Globus pallidus (tissue), 1 donor: ENCODE measurements around the gene TNFRSF25.

Source experiments
- DNase-seq: peaks from one replicate; pipeline ENCODE4 v3.0.0-alpha.2; 2015; ENCODE audit warnings: low spot score

TNFRSF25 gene, protein sequence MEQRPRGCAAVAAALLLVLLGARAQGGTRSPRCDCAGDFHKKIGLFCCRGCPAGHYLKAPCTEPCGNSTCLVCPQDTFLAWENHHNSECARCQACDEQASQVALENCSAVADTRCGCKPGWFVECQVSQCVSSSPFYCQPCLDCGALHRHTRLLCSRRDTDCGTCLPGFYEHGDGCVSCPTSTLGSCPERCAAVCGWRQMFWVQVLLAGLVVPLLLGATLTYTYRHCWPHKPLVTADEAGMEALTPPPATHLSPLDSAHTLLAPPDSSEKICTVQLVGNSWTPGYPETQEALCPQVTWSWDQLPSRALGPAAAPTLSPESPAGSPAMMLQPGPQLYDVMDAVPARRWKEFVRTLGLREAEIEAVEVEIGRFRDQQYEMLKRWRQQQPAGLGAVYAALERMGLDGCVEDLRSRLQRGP

DNA sequence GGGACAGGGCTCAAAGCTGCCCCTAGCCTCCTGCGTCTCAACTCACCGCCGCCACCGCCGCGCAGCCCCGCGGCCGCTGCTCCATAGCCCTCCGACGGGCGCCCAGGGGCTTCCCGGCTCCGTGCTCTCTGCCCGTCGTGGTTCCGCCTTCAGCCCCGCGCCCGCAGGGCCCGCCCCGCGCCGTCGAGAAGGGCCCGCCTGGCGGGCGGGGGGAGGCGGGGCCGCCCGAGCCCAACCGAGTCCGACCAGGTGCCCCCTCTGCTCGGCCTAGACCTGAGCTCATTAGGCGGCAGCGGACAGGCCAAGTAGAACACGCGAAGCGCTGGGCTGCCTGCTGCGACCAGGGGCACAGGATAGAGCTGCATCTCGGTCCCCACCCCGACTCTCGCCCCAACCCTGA lies at the start of gene TNFRSF25:
TNFRSF25 (minus strand) TSS at position 151 of the 400 bp plus-strand sequence; CDS start at position 85, 66 bp downstream.
- DNase-seq = no peak

DNA sequence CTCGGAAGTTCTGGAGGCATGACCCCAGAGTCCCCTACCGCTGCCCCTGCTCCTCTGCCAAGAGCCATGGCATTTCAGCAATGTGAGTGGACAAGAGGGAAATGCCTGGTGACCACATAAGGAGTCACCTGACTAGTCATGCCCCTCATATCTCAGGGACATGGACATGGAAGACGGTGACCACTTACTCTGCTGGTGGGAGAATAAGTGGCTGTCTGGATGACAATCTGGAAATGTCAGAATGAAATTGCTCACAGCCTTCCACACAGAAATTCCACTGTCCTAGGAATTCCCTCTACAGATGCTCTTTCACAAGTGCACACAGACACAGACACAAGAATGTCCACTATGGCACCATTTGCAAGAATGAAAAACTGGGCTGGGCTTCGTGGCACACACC lies 49.8 kb upstream of the TNFRSF25 start:
- DNase-seq = no peak

DNA sequence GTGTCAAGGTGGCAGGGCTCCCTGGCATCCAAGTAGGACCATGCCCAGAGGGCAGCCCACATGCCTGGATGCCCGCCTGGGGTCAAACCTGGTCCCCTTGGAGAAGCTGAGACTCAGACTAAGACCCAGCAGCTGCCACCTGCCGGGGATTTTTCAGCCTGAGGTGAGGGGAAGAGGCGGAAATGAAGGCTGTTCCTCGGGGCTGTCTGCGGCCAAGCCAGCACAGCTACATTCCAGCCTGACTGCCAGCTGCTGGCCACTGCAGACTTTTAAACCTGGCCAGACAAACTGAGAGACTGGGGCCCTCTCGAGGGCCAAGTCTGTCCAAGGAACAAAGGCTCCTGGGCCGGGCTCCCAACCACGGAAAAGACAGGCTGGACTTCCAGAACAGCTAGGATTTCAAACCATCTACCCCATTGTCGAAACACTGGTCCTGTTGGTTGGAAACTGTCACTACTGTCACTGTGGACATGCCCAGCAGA lies 47.4 kb upstream of the TNFRSF25 start:
- no peak for DNase-seq

DNA sequence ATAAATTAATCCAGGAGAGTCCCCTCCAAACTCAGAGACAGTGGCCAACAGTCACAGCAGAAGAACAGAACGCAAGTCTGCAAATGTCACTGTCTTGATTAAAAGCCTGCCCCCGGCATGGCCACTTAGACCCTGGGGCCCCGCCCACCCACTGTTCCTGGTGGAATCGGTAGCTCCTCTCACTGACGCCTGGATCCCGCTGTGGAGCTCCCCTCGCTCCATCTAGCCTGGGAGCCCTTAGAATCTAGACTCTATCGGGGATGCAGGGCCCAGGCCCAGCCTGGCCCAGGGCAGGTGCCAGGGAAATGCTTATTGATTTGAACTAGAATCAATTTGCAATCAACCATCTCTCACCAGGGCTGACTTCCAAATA lies 46.9 kb upstream of the TNFRSF25 start:
- no peak for DNase-seq

DNA sequence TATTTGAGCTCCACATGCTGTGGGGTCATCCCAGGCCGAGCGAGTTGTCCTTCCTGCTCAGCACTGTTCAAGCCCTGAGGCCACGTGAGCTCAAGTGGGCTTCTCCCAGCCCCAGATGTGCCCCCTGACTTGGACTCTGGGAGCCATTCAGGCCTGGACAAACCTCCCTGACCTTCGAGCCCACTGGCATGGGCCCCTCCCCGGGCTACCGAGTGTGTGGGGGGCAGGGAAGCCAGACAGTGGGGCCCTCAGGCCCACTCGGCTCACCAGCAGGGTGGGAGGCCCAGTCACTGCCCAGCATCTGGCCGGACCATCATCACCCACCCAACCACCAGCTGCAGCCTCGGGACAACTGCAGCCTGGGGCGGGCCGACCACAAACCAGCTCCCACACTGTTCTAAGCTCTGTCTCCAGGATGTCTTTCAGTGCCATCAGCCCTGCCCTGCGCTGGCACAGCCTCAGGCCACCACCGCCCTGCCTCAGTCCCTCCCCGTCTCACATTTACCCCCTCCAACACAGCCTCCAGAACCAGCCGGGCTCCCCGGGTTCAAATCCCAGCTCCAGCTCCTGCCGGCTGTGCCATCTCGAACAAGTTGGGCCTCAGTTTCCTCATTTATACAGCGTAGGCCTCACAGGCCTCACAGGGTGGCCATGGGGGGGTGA lies 46.4 kb upstream of the TNFRSF25 start:
- no peak for DNase-seq

DNA sequence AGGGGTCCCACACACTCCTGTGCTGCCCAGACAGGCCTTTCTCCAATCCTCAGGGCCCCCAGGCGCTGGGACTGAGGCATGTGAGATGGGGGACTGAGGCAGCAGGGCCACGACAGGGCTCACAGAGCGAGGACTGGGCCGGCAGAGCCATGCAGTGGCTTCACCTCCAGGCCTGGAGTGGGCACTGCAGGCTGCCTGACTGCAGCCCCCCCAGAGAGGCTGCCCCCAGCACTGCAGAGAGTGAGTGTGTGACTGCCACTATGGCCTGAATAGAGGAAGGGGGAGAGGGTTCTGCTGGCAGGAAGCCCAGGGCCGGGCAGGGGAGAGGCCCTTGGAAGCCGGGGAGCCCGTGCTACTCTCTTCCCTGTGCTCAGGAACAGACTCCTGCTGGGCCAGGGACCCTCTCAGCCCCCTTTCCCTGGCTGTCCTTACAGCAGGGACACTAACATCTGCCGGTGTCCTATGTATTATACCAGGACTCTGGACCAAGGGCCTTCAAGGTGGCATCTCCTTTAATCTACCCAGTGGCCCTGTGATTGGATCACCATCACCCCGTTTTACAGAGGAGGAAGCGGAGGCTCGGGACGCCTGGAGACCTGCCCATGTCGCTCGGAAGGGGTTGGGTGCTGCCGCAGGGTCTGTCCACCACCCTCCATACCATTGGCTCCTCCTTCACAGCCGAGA lies 45.7 kb upstream of the TNFRSF25 start:
- no peak for DNase-seq

DNA sequence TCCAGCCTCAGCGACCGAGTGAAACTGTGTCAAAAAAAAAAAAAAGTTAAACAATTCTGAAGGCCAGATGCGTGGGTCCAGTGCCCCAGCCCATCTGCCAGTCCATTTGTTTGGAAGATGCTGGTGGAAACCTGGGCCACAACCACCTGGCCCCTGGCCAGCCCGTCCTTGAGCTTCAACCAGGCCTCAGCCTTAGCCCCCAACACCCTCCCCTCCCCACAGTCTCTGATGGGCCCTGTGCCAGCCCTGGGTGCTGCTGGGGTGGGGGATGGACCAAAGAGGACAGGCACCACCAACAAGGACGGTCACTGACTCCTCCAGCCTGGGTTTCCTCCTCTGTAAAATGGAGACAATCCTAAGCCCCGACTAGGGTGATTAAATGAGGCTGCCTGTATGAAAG lies 45.1 kb upstream of the TNFRSF25 start:
- no peak for DNase-seq

DNA sequence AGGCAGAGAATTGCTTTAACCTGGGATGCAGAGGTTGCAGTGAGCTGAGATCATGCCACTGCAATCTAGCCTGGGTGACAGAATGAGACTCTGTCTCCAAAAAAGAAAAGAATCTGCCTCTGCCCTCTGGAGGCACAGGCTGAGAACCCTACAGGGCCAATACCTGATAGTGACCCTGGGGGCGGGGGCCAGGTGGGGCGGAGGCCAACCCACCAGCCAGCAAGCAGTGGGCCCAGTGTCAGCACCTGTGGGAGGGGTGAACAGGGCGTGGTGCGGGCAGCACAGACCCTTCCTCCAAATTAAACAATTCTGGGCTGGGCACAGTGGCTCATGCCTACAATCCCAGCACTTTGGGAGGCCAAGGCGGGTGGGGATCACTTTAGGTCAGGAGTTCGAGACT lies 44.5 kb upstream of the TNFRSF25 start:
- DNase-seq = no peak

DNA sequence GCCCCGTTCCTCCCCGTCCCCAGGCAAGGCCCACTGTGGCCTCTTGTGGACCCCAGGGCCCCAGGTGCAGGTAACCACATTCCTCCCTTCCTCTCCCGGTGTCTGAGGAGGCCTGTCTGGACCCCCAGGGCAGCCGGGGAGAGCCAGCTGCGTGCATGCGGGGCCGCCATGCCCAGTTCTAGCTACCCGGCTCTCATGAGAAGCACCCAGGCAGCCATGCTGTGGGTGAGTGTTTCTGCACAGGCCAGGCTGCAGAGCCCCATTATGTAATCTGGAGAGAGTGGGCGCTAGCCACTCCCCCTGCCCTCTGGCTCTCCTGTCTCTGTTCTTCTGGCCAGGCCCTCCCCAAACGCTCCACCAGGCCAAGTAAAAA lies 43.9 kb upstream of the TNFRSF25 start:
- no peak for DNase-seq

DNA sequence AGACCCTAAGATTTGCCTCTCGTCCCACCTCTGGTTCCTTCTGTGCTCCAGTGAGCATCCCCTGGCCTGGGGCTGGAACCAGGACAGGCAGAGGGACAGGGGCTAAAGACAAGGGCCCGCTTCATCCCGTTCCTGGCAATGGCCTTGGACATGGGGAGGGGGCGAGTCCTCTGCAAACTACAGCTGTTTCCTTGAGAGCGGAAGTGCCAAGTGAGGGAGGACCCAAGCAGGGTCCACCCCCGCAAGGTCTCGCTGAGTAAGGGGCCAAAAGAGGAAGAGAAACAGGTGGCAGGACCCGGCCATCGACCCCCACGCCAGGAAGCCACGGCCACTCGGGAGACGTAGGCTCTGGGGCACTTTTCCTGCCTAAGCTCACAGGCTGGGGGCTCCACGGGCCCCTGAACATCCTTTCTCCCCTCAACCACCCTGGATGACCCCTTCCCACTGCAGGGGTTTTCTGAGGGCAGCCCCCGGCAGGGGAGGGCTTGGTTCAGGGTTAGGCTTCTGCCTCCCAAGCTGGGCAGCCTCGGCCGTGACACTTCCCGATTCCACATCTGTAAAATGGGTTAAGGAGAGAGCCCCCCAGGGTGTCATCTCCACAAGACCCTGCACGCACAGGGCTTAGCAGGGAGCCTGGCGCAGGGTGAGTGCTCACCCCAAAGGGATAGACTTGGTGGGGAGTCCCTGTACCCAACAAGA lies 43.4 kb upstream of the TNFRSF25 start:
- DNase-seq = no peak

DNA sequence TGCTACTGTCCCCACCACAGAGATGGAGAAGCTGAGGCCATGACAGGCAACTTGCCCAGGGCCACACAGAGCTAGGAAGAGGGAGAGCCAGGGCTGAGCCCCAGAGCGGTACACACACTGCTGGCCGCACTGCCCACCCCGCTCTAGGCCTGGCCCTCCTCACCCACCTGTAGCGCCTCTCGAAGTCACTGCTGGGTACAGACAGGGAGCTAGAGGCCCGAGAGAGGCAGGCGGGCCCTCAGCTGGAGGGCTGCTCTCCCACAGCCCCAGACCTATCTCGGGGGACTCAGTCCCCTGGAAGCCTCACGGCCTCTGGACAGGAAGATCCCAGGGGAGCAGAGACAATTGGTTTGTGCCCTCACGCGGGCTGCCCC lies 42.8 kb upstream of the TNFRSF25 start:
- no peak for DNase-seq

DNA sequence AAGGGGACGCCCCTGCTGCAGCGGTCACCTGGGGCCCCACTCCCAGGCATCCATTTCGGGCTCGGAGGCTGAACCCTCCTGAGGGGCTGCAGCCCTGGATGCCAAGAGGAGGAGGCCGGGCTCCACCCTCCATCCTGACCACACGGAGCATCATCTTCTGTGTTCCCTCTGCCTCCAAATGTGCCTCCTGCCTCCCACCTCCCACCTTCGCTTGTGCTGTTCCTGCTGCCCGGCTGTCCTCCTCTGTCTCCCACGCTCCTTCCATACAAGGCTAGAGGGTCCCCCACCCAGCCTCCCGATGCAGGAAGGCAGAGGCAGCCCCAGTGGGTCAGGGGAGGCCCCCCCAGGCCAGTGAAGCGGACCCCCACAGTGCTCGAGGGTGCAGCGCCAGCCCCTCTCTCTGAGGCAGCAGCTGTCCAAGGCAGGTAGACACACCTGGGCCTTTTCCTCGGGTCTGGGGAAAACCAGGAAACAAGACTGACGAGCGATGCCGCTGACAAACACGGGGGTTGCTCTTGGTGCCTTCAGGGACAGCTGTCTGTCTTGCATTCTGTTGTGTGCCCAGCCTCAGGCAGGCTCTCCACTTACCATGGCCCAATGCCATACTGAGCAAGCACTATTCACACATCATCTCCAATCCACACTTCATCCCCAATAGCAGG lies 42.3 kb upstream of the TNFRSF25 start:
- no peak for DNase-seq

DNA sequence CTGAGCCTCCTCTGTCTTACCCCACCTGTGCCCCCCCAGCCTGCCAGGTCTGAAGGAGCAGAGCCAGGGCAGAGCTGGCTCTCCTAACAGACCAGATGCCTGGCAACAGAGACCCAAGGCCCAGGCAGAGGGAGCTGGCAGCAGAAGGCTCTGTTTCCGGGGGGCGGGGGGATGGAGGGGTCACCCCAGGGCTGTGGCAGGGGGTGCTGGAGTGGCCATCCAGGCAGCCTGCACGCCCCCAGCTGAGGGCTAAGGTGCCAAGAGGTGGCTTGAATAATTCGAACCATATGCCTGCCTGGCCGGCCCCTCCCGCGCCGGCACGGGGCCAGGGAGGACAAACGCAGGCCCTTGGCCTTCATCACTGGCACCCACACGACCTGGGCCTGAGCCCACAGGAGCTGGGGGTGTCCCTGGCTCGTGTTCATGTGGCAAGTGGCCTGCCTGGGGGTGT lies 41.5 kb upstream of the TNFRSF25 start:
- no peak for DNase-seq

DNA sequence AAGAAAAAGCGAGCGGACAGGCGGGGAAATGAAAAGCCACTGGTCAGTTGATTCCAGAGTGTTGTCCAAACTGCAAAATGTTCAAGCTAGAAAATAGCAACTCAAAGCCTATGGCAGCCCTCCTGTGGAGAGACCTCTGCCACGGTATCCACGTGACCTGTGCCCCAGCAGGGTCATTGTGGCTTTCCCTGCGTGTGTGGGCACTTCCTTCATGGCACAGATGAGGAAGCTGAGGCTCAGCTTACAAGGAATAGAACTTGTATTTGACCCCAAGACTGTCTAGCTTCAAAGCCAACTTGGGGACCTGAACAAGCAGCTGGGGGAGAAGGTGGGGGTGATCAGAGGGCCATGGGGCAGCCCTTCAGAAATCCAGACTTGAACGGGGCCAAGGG lies 41.1 kb upstream of the TNFRSF25 start:
- no peak for DNase-seq

DNA sequence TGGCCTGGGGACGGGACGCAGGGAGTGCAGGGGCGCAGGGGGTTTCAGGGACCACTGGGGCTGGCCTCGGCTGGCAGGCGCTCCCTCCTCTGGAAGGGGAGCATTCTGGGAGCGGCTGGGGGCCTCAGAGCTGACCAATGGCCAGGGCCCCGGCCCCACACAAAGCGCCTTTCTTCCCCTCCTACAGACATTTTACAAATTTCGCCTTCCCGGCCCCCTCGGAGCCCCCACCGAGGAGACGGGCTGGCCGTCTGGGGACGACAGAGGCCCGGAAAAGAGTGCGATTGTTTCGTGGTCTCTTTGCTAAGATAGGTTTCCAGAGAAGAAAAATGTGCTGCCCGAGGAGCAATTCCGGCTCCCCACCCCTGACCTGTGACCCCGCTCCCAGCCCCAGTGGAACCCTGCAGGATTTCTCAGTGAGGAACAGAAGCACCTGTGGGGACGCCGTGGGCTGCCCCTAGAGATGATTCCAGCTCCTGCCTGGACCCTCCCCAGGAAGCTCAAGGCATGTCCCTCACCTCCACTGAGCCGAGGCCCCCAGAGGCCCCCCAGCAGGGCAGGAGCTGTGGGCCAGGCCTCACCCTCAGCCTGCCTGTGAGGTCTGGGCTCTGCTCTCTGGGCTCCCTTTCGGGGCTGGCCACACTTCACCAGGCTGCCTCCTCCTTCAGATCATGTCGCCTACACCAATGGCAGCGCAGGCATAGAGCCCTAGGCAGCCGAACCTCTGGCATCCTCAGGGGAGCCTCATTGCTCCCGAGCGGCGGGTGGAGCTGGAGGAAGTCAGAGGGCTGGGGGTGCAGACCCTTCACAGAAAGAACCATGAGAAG lies 40.5 kb upstream of the TNFRSF25 start:
- DNase-seq = no peak

DNA sequence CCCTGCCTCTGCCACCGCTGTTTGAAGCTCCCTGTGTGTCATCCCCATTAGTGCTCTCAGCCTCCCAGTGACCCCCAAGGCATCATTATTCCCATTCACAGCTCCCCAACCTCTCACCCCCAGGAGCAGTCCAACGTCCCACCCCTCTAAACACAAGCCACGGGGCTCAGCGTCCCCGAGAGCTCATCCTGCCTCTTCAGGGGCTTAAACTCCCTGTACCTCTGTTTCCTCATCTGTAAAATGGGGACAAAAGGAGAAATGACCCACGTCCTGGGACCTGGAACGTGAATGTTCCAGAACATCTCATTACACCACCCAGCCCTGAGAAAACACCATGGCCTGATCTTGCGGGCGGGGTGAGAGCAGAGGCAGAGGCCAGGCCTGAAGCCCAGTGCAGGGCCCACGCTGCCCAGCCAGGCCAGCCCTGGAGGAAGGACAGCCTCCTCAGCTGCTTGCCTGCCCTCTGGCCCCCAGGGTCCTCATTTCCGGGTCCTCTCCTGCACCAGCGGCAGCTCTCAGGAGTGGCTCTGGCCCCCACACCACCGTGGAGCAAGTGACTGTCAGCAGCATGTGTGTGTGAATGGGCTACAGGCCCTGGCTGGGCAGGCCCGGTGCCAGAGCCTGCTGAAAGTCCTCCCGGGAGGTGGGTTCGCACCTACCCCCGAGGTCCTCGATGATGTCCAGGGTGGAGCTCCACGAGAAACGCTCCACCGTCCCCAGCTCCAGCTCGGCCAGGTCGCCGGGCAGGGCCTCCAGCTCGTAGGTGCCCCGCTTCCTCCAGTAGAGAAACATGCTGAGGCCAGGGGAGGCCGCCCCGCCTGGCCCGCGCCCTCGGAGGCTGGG lies 39.6 kb upstream of the TNFRSF25 start:
- DNase-seq = no peak

DNA sequence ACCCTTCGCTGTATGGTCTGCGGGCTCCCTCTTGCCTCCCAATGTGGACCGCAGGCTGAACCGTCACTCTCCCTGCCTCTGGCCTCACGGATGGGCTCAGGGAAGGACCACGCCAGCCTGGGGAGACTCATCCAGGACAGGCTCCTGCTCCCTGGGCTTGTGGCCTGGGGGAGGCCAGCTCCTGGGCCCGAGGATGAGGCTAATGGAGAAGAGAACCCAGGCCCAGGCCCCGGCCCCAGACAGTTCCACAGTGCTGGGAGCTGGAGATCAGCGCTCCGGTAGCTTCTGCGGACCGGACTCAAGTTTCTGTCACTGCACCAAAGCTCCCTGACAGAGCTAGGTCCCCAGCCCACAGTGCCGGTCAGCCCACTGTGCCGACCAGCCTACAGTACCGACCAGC lies 38.9 kb upstream of the TNFRSF25 start:
- DNase-seq = no peak

DNA sequence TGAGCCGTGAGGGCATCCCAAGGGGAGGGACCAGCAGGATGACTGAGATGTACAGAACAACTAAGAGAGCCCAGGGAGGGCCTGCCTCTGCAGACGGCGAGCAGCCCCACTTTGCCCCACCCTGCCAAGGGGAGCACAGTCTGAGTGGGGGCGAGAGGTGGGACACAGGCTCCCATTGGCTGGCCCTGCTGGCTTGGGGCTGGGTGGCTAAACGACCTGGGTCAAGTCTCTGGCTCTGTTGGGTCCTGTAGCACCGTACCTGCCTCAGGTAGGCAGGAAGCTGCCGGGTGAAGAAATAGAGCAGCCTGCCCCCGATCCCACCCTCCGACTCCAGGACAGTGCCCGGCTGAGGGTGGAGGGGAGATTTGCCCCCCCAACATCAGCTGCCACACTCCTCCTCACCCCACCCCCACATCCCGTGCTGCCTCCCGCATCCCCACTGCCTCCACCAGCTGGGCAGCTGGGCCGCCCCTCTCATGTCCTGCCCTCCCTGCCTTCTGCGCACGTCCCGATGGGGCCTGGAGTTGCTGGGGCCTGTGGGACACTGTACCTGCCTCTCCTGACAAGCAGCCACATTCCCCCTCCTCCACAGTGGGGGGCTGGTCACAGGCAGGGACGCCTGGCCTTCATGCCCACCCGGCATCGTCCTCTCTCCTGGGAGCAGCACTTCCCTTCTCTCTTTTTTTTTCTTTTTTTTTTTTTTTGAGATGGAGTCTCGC lies 38.1 kb upstream of the TNFRSF25 start:
- no peak for DNase-seq
